CD4-positive, alpha-beta memory T cell (primary cell): ENCODE data around the gene RELCH. TPM values are rescaled to one million over a fixed set of nuclear protein-coding genes. Genes with fewer than 3 reads are reported as not detected.

Experiments used
- CTCF ChIA-PET: fragments of 350-600 bp; sonication (Branson Sonifier 250); formaldehyde crosslinking; loops from one replicate; lab custom pipeline; 2021; ENCODE audit warnings: inconsistent platforms; ENCODE audit not compliant: partially characterized antibody; lab: Charles Lee
- POLR2A ChIA-PET: fragments of 350-600 bp; sonication (Branson Sonifier 250); formaldehyde crosslinking; loops from one replicate; lab custom pipeline; 2021; ENCODE audit not compliant: partially characterized antibody; lab: Charles Lee
- DNase-seq, 5 donors: peaks; one replicate each; pipeline versions ENCODE4 v3.0.0 to v3.0.0-alpha.2; 2020 to 2022; ENCODE audit warnings: mixed read lengths in 1 of 5
- H3K27ac ChIP-seq: one replicate; pipeline ENCODE4 v1.7.0; 2013; ENCODE audit warnings: low read depth, low read length
- H3K27me3 ChIP-seq: 2 replicates; pipeline ENCODE4 v1.7.0; 2013; ENCODE audit warnings: mild to moderate bottlenecking, low read length, moderate library complexity; ENCODE audit not compliant: insufficient read depth
- H3K36me3 ChIP-seq: 2 replicates; pipeline ENCODE4 v1.7.0; 2013; ENCODE audit warnings: mild to moderate bottlenecking, low read length, moderate library complexity; ENCODE audit not compliant: insufficient read depth
- H3K4me1 ChIP-seq: 2 replicates; pipeline ENCODE4 v1.7.0; 2013; ENCODE audit warnings: mild to moderate bottlenecking, low read length, moderate library complexity; ENCODE audit not compliant: insufficient read depth
- H3K4me3 ChIP-seq, 2 donors: one replicate each; pipeline ENCODE4 v1.7.0; 2013; ENCODE audit warnings: low read length in 2 of 2, mild to moderate bottlenecking in 1 of 2
- H3K9me3 ChIP-seq, 2 donors: one replicate each; pipeline ENCODE4 v1.7.0; 2013; ENCODE audit warnings: low read length in 2 of 2, control low read depth in 1 of 2; ENCODE audit not compliant: control insufficient read depth in 1 of 2
- H3K27ac Mint-ChIP-seq, 7 donors: one replicate each; pipeline ENCODE4 v1.8.0; 2020 to 2021; ENCODE audit warnings: mixed read lengths in 7 of 7, mild to moderate bottlenecking in 6 of 7, inconsistent platforms in 3 of 7, moderate library complexity in 3 of 7
- H3K27me3 Mint-ChIP-seq, 2 donors: one replicate each; pipeline ENCODE4 v1.8.0; 2020 to 2021; ENCODE audit warnings: mixed read lengths in 2 of 2
- H3K36me3 Mint-ChIP-seq, 2 donors: one replicate each; pipeline ENCODE4 v1.8.0; 2020 to 2021; ENCODE audit warnings: mixed read lengths in 2 of 2, inconsistent platforms in 1 of 2, mild to moderate bottlenecking in 1 of 2
- H3K4me1 Mint-ChIP-seq, 4 donors: one replicate each; pipeline ENCODE4 v1.8.0; 2020 to 2021; ENCODE audit warnings: mixed read lengths in 4 of 4, mild to moderate bottlenecking in 1 of 4
- H3K4me3 Mint-ChIP-seq, 8 donors: one replicate each; pipeline ENCODE4 v1.8.0; 2020 to 2021; ENCODE audit warnings: mixed read lengths in 8 of 8, mild to moderate bottlenecking in 7 of 8, moderate library complexity in 6 of 8, inconsistent platforms in 3 of 8
- H3K9me3 Mint-ChIP-seq, 8 donors: one replicate each; pipeline ENCODE4 v1.8.0; 2020 to 2021; ENCODE audit warnings: mixed read lengths in 8 of 8, mild to moderate bottlenecking in 5 of 8, inconsistent platforms in 3 of 8, moderate library complexity in 1 of 8
- intact Hi-C: fragments of 100-400 bp; cut with micrococcal nuclease; formaldehyde crosslinking; loops from one replicate; pipeline ENCODE4 v1.15.1; 2023
- polyA plus RNA-seq, 2 donors: library from polyadenylated mRNA; unstranded; fragments of 300-500 nt; fragmentation: Illumina TruSeq; gene quantifications; one replicate each; pipeline ENCODE4 v1.2.3, GENCODE V29; 2021
- total RNA-seq, 2 experiments: library from RNA; stranded (reverse); gene quantifications; one replicate each; pipeline ENCODE4 v1.2.3, GENCODE V29; 2021

The RELCH gene
- total and polyA plus RNA-seq, 4 experiments from 2014 or later: 7.6 to 59.4 (median 33.4) TPM

DNA sequence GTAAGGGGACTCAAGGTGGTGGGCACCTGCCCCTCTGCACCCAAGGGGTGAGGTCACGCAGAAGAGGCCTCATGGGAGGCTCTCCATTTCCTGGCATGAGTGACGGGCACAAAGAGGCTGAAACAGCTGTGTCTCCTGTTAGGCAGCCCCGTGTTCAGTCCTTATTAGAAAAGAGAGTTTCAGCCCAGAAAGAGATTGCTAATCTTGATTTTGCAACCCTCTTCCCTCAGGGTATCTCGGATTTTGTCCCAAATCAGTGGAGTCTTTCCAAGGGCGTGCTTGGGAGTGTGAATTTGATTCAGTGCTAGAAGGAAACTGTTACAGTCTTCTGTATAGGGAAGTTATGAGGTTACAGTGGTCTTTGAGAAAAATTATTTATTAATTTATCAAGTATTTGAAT is 148.4 kb downstream of the RELCH start:
- Mint-ChIP-seq H3K27me3 (peaks cover 20 to 32% of the 10 kb centered on the region in 2 donors), H3K4me3 (no peak overlapping the region), H3K9me3 (no peaks in the 10 kb centered on the region), H3K4me1 (peaks cover 0 to 7% (median 1%) of the 10 kb centered on the region in 4 donors), H3K36me3 (no peaks in the 10 kb centered on the region), H3K27ac (no peak overlapping the region)
- H3K4me1 ChIP-seq: no peaks in the 10 kb centered on the region
- H3K36me3 ChIP-seq: no peaks in the 10 kb centered on the region
- no peaks in the 10 kb centered on the region for H3K27me3 ChIP-seq
- intact Hi-C loops: no loop called here
- DNase-seq: no peak
- no peak overlapping the region for H3K4me3 ChIP-seq
- CTCF ChIA-PET: no interaction called here
- H3K27ac ChIP-seq: no peak overlapping the region
- no peaks in the 10 kb centered on the region for H3K9me3 ChIP-seq
- POLR2A ChIA-PET: no interaction called here

DNA sequence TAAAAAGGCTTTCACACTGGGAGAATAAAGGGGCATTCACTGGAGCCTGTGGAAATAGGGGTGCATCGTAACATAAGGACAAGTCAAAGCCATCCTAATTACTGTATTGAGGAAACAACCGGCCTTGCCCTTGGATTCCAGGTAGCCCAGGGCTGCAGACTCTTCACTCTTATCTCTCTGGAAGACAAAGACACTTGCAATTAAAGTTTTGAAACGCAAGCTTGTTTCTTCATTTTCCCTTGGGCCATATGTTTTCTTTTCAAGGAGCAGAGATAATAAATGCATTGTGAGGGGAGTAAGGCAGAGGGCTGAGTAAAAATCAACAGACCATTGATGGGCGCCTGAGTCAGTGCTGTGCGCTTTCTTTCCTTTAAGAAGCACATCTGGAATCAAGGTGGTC is 149.6 kb downstream of the RELCH start:
- no peak overlapping the region for H3K27ac Mint-ChIP-seq
- DNase-seq: no peak
- POLR2A ChIA-PET: no interaction called here
- H3K27me3 Mint-ChIP-seq: peaks cover 14 to 34% of the 10 kb centered on the region in 2 donors
- CTCF ChIA-PET: no interaction called here
- H3K36me3 ChIP-seq: no peaks in the 10 kb centered on the region
- H3K27ac ChIP-seq: no peak overlapping the region
- peaks cover 0 to 3% (median under 1%) of the 10 kb centered on the region in 4 donors for H3K4me1 Mint-ChIP-seq
- no peaks in the 10 kb centered on the region for H3K9me3 ChIP-seq
- H3K4me3 ChIP-seq: no peak overlapping the region
- H3K9me3 Mint-ChIP-seq: no peaks in the 10 kb centered on the region
- H3K4me1 ChIP-seq: no peaks in the 10 kb centered on the region
- H3K4me3 Mint-ChIP-seq: no peak overlapping the region
- no peaks in the 10 kb centered on the region for H3K27me3 ChIP-seq
- no peaks in the 10 kb centered on the region for H3K36me3 Mint-ChIP-seq
- intact Hi-C loops: no loop called here

DNA sequence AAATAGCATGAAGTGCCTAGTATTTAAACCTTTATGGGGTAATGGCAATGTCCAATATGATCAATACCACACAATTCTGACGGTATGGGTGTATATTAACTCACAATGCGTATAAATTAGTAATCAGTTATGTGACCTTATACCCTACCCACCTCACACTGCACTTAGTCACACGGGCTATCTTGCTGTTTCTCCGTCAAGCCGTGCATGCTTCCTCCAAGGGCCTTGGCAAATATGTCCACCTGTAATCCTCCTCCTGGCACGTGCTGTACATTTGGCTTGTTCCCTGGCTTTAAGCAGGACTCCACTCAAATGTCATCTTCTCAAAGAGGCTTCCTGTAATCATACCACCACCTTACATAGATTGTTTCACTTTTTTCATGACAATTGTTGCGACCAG is 150.3 kb downstream of the RELCH start:
- H3K27ac Mint-ChIP-seq: no peak overlapping the region
- H3K27me3 Mint-ChIP-seq: peaks cover 10 to 34% of the 10 kb centered on the region in 2 donors
- Histone ChIP-seq H3K27ac (no peak overlapping the region), H3K4me3 (no peak overlapping the region), H3K4me1 (no peaks in the 10 kb centered on the region), H3K9me3 (no peaks in the 10 kb centered on the region), H3K27me3 (no peaks in the 10 kb centered on the region), H3K36me3 (no peaks in the 10 kb centered on the region)
- DNase-seq: no peak
- H3K36me3 Mint-ChIP-seq: no peaks in the 10 kb centered on the region
- H3K4me3 Mint-ChIP-seq: no peak overlapping the region
- H3K4me1 Mint-ChIP-seq: no peaks in the 10 kb centered on the region
- POLR2A ChIA-PET: no interaction called here
- CTCF ChIA-PET: no interaction called here
- intact Hi-C loops: no loop called here
- H3K9me3 Mint-ChIP-seq: no peaks in the 10 kb centered on the region

DNA sequence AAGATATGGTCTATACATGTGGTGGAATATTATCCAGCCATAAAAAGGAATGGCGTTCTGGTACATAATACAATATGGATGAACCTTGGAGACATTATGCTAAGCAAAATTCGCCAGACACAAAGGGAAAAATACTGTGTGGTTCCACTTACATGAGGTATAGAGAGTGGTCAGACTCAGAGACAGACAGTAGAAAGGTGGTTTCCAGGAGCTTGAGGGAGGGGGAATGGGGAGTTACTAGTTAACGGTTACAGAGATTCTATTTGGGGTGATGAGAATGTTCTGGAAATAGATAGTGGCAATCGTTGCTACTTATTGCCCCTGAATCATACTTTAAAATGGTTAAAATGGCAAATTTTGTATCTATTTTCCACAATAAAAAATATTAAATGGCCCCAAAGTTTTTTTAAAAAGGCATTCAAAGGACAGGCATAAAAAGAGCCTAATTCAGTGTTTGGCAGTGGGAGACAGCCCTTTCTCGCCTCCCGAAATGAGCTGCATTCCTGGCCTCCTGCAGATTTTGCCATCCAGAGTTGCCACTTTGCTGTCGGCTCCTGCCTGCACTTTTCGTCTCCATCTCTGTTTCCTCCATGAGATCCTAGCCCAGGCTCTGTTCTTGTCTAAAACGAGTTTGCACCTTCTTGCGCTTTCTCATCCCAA is 151.5 kb downstream of the RELCH start:
- Histone ChIP-seq H3K9me3 (no peaks in the 10 kb centered on the region), H3K27ac (no peak overlapping the region), H3K27me3 (no peaks in the 10 kb centered on the region), H3K4me1 (no peaks in the 10 kb centered on the region), H3K36me3 (no peaks in the 10 kb centered on the region), H3K4me3 (no peak overlapping the region)
- no peak for DNase-seq
- Mint-ChIP-seq H3K27me3 (peaks cover 4 to 34% of the 10 kb centered on the region in 2 donors), H3K4me1 (no peaks in the 10 kb centered on the region), H3K4me3 (no peak overlapping the region), H3K27ac (peak overlapping the region in 2 of 7 donors; percentile 42 to 67), H3K9me3 (no peaks in the 10 kb centered on the region), H3K36me3 (no peaks in the 10 kb centered on the region)
- POLR2A ChIA-PET: no interaction called here
- intact Hi-C loops: no loop called here
- CTCF ChIA-PET: interaction anchor here (0.5 kb wide), 1 partner anchor 12 kb away, joined by 3 read pairs; no protein-coding TSS in a partner anchor

DNA sequence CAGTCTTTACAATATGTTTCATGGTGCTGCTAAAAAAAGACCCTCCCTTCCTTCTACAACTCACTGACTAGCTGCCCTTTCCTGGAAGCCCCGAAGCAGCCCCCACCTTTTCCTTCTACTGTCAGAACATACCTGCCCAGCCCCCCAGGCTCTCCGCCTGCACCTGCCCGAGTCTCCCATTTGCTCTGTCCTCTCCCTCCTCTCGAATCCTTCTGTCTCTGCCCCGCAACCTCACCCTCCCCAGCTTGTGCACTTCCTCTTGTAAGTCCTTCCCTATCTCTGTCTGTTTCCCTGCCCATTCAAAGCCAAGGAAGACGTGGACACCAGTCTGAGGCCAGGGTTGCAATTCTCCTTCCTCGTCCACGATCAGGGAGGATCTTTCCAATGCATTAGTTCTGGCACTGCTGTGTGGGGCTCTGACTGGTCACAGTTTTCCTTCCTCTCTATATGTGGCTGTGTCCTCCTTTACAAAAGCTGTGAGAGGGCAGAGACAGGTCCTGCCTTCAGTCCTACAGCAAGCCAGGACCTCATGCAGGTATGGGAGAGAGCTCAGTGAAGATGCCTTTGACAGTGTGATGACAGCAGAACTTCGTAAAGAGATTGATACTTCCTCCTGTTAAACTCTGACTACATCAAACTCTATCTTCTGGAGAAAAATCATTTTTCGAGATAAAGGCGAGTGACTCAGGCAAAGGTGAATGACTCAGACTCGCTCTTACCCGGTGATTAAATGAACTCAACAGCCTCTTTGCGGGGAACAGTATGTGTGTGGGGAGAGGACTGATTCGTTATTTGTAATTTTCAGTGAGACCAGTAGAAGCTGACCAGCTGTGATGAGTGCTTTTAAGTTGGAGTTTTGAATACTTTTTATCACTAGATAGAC is 152.3 kb downstream of the RELCH start:
- DNase-seq: no peak
- Mint-ChIP-seq H3K9me3 (no peaks in the 10 kb centered on the region), H3K27ac (peak overlapping the region in 3 of 7 donors; percentile 9 to 86 (median 38)), H3K36me3 (no peaks in the 10 kb centered on the region), H3K27me3 (peaks cover 4 to 32% of the 10 kb centered on the region in 2 donors), H3K4me3 (peak overlapping the region in 2 of 8 donors; percentile 39 to 46), H3K4me1 (no peaks in the 10 kb centered on the region)
- Histone ChIP-seq H3K27ac (no peak overlapping the region), H3K4me3 (no peak overlapping the region), H3K4me1 (no peaks in the 10 kb centered on the region), H3K9me3 (no peaks in the 10 kb centered on the region), H3K27me3 (no peaks in the 10 kb centered on the region), H3K36me3 (no peaks in the 10 kb centered on the region)
- intact Hi-C loops: no loop called here
- ChIA-PET CTCF (interaction anchor here (0.5 to 1.5 kb wide), 3 partner anchors 11 to 247 kb away, joined by 3 to 4 read pairs (median 3); no protein-coding TSS in a partner anchor), POLR2A (no interaction called here)

DNA sequence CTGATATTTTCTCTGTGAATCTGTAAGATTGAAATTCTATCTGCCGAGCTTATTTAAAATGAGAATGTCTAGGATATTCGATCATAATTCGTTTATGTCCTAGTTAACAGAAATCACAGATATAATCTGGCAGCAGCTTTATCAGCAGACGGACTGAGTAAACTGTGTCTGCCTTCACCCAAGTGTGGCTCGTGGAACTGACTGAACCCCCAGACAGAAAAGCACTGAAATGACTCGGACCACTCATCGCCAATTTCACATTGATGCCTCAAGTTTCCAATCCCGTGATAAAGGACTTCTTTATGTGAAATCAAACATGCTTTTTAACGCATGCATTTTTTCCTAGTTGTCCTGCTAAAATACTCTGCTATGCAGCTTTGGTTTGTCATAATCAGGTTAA is 153.9 kb downstream of the RELCH start:
- DNase-seq: no peak
- Mint-ChIP-seq H3K9me3 (no peaks in the 10 kb centered on the region), H3K4me3 (no peak overlapping the region), H3K36me3 (no peaks in the 10 kb centered on the region), H3K27ac (no peak overlapping the region), H3K27me3 (peaks cover 1 to 29% of the 10 kb centered on the region in 2 donors), H3K4me1 (peaks cover 0 to 2% (median 0%) of the 10 kb centered on the region in 4 donors)
- H3K9me3 ChIP-seq: no peaks in the 10 kb centered on the region
- ChIA-PET CTCF (interaction anchor here (0.7 kb wide), 1 partner anchor 53 kb away, joined by 3 read pairs; no protein-coding TSS in a partner anchor), POLR2A (no interaction called here)
- no peaks in the 10 kb centered on the region for H3K27me3 ChIP-seq
- no peaks in the 10 kb centered on the region for H3K4me1 ChIP-seq
- no peak overlapping the region for H3K27ac ChIP-seq
- H3K36me3 ChIP-seq: no peaks in the 10 kb centered on the region
- no peak overlapping the region for H3K4me3 ChIP-seq
- intact Hi-C loops: no loop called here

DNA sequence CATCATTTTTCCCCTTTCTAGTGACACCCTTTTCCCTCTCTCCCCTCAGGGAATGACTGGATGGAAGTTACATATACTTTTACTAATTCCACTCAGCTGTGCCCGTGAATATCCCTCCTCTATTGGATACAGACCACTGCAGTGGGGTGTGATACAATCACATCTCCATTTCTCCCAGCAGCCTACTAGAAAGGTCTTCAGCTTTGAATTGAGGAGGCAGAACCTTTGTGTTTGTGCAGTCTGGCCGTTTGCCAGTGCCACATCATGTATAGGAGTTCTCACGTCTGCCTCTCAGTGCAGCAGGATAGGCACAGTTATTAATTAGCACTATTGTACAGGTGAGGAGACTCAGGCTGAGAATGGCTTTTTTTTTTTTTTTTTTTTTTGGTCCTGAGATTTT is 154.4 kb downstream of the RELCH start:
- H3K27me3 Mint-ChIP-seq: peaks cover 1 to 27% of the 10 kb centered on the region in 2 donors
- intact Hi-C loops: no loop called here
- no peak overlapping the region for H3K27ac ChIP-seq
- no peaks in the 10 kb centered on the region for H3K36me3 ChIP-seq
- no peaks in the 10 kb centered on the region for H3K27me3 ChIP-seq
- no peak for DNase-seq
- peak overlapping the region in 1 of 8 donors; percentile 25 for H3K4me3 Mint-ChIP-seq
- no peak overlapping the region for H3K27ac Mint-ChIP-seq
- ChIA-PET CTCF (no interaction called here), POLR2A (no interaction called here)
- H3K4me1 ChIP-seq: no peaks in the 10 kb centered on the region
- H3K4me3 ChIP-seq: no peak overlapping the region
- H3K4me1 Mint-ChIP-seq: peaks cover 0 to 2% (median 0%) of the 10 kb centered on the region in 4 donors
- no peaks in the 10 kb centered on the region for H3K36me3 Mint-ChIP-seq
- H3K9me3 Mint-ChIP-seq: no peaks in the 10 kb centered on the region
- H3K9me3 ChIP-seq: no peaks in the 10 kb centered on the region
